Type B pancreatic cell (in vitro differentiated cells): Measurements from ENCODE around the gene PTPRK. TPM values are rescaled to one million over a fixed set of nuclear protein-coding genes. Genes with fewer than 3 reads are reported as not detected.

ENCODE experiments used
- DNase-seq: peaks from one replicate; pipeline ENCODE4 v3.0.0; 2021; ENCODE audit warnings: mixed read lengths; ENCODE audit not compliant: unreplicated experiment; ENCODE audit errors: extremely low spot score
- H3K27ac Mint-ChIP-seq: 2 replicates; pipeline ENCODE4 v1.8.0; 2021; ENCODE audit warnings: mild to moderate bottlenecking, mixed read lengths
- H3K27me3 Mint-ChIP-seq: 2 replicates; pipeline ENCODE4 v1.8.0; 2021; ENCODE audit warnings: mixed read lengths
- H3K36me3 Mint-ChIP-seq: 2 replicates; pipeline ENCODE4 v1.8.0; 2021; ENCODE audit warnings: mixed read lengths
- H3K4me1 Mint-ChIP-seq: one replicate; pipeline ENCODE4 v1.8.0; 2021; ENCODE audit warnings: mixed read lengths; ENCODE audit not compliant: unreplicated experiment
- H3K4me3 Mint-ChIP-seq: 2 replicates; pipeline ENCODE4 v1.8.0; 2021; ENCODE audit warnings: mild to moderate bottlenecking, mixed read lengths
- H3K9me3 Mint-ChIP-seq: 2 replicates; pipeline ENCODE4 v1.8.0; 2021; ENCODE audit warnings: mixed read lengths
- CTCF ChIP-seq: fragments of 200-600 bp; sonication (generic); conservative IDR thresholded peaks from 2 replicates; pipeline ENCODE4 v1.5.0; 2021; ENCODE audit warnings: antibody characterized with exemption, mild to moderate bottlenecking
- total RNA-seq: library from RNA; stranded (reverse); gene quantifications from 2 replicates; pipeline ENCODE4 v1.2.1, GENCODE V29; 2021; ENCODE audit warnings: low replicate concordance

The PTPRK gene
- total RNA-seq, 1 donor from 2014 or later: 63.4 TPM

GRCh38 chr6:128494440-128494839 is 26.0 kb downstream of the PTPRK start:
- Mint-ChIP-seq H3K4me3 (no peak overlapping the region), H3K36me3 (peaks cover 4% of the 10 kb centered on the region), H3K4me1 (peaks cover 31% of the 10 kb centered on the region), H3K9me3 (no peaks in the 10 kb centered on the region), H3K27ac (no peak overlapping the region), H3K27me3 (no peaks in the 10 kb centered on the region)
- TF ChIP-seq CTCF: no peak
- no peak for DNase-seq

GRCh38 chr6:128493877-128494276 is 26.5 kb downstream of the PTPRK start:
- Mint-ChIP-seq H3K36me3 (peaks cover 4% of the 10 kb centered on the region), H3K4me1 (peaks cover 31% of the 10 kb centered on the region), H3K9me3 (no peaks in the 10 kb centered on the region), H3K27me3 (no peaks in the 10 kb centered on the region), H3K4me3 (no peak overlapping the region), H3K27ac (no peak overlapping the region)
- no peak for TF ChIP-seq CTCF
- DNase-seq: no peak

- Mint-ChIP-seq H3K27me3 (no peaks in the 10 kb centered on the region), H3K36me3 (peaks cover 10% of the 10 kb centered on the region), H3K27ac (peak overlapping the region; percentile 38), H3K4me3 (no peak overlapping the region), H3K4me1 (peaks cover 26% of the 10 kb centered on the region), H3K9me3 (no peaks in the 10 kb centered on the region)
- no peak for DNase-seq
- TF ChIP-seq CTCF: no peak
Observed at GRCh38 chr6:128492386-128492785, 28.0 kb downstream of the PTPRK start.

- Mint-ChIP-seq H3K27ac (peak overlapping the region; percentile 38), H3K4me1 (peaks cover 30% of the 10 kb centered on the region), H3K9me3 (no peaks in the 10 kb centered on the region), H3K27me3 (no peaks in the 10 kb centered on the region), H3K4me3 (peak overlapping the region; percentile 65), H3K36me3 (peaks cover 12% of the 10 kb centered on the region)
- TF ChIP-seq CTCF: no peak
- no peak for DNase-seq
Observed at GRCh38 chr6:128491610-128492206, 28.7 kb downstream of the PTPRK start.

GRCh38 chr6:128491100-128491581 is 29.3 kb downstream of the PTPRK start:
- Mint-ChIP-seq H3K27me3 (no peaks in the 10 kb centered on the region), H3K4me3 (no peak overlapping the region), H3K4me1 (peaks cover 30% of the 10 kb centered on the region), H3K27ac (peak overlapping the region; percentile 38), H3K9me3 (no peaks in the 10 kb centered on the region), H3K36me3 (peaks cover 12% of the 10 kb centered on the region)
- DNase-seq: no peak
- no peak for TF ChIP-seq CTCF

- TF ChIP-seq CTCF: no peak
- Mint-ChIP-seq H3K4me3 (no peak overlapping the region), H3K4me1 (peaks cover 28% of the 10 kb centered on the region), H3K9me3 (no peaks in the 10 kb centered on the region), H3K27ac (no peak overlapping the region), H3K27me3 (no peaks in the 10 kb centered on the region), H3K36me3 (peaks cover 10% of the 10 kb centered on the region)
- no peak for DNase-seq
Observed at GRCh38 chr6:128487746-128488145, 32.7 kb downstream of the PTPRK start.
